ENCODE results near the gene TRIM27. TPM values are rescaled to one million over a fixed set of nuclear protein-coding genes. Genes with fewer than 3 reads are reported as not detected.

Gene TRIM27
- total and polyA plus RNA-seq, 4 donors, result 19.6 to 63.3 (median 32.5) TPM

- Histone ChIP-seq H3K36me3 (ENCODE audit: control insufficient read depth in 4 of 4, insufficient read depth in 3 of 4, low read depth in 1 of 4, low read length in 3 of 4) (peaks cover 20 to 71% (median 62%) of the 10 kb centered on the region in 4 donors), H3K4me3 (ENCODE audit: low read depth in 1 of 3, low read length in 3 of 3) (no peak overlapping the region), H3K27ac (ENCODE audit: low read depth in 1 of 2, low read length in 2 of 2) (no peak overlapping the region), H3K9ac (ENCODE audit: low read depth in 1 of 2, low read length in 2 of 2) (no peak overlapping the region), H3K9me3 (ENCODE audit: control insufficient read depth in 4 of 4, low read length in 3 of 4) (no peaks in the 10 kb centered on the region), H3K4me1 (ENCODE audit: control insufficient read depth in 4 of 4, insufficient read depth in 4 of 4, low read length in 3 of 4) (no peaks in the 10 kb centered on the region), H3K27me3 (ENCODE audit: control insufficient read depth in 4 of 4, insufficient read depth in 4 of 4, low read length in 3 of 4) (no peaks in the 10 kb centered on the region)
- DNase-seq (ENCODE audit: low spot score), result no peak
- 96% methylated on average over 5 of the region's 5 CpGs for WGBS
- TF ChIP-seq REST (IDR thresholded peaks at IDR 0.05) (no peak), ZBTB33 (IDR thresholded peaks at IDR 0.05) (no peak), CTCF (IDR thresholded peaks at IDR 0.05; ENCODE audit: low read depth, low read length, missing input control) (no peak), HNF4A (conservative IDR thresholded peaks at IDR 0.05) (no peak), RAD21 (IDR thresholded peaks at IDR 0.05) (no peak), EGR1 (IDR thresholded peaks at IDR 0.05; ENCODE audit: low read depth in 2 of 2) (no peak), SP1 (IDR thresholded peaks at IDR 0.05) (no peak), FOXA2 (IDR thresholded peaks at IDR 0.05) (no peak), TAF1 (conservative IDR thresholded peaks at IDR 0.05) (no peak), JUND (IDR thresholded peaks at IDR 0.05) (no peak)
- TF ChIP-seq, protein P1, sequence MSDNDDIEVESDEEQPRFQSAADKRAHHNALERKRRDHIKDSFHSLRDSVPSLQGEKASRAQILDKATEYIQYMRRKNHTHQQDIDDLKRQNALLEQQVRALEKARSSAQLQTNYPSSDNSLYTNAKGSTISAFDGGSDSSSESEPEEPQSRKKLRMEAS (IDR thresholded peaks at IDR 0.05), result no peak
Observed at GRCh38 chr6:28903686-28904085, 20.1 kb downstream of the TRIM27 start.

- H3K9ac ChIP-seq (ENCODE audit: low read depth in 1 of 2, low read length in 2 of 2), result no peak overlapping the region
- no peak overlapping the region for H3K4me3 ChIP-seq (ENCODE audit: low read depth in 1 of 3, low read length in 3 of 3)
- no peak overlapping the region for H3K27ac ChIP-seq (ENCODE audit: low read depth in 1 of 2, low read length in 2 of 2)
- H3K27me3 ChIP-seq (ENCODE audit: control insufficient read depth in 4 of 4, insufficient read depth in 4 of 4, low read length in 3 of 4), result no peaks in the 10 kb centered on the region
- peaks cover 0 to 2% (median 0%) of the 10 kb centered on the region in 4 donors for H3K4me1 ChIP-seq (ENCODE audit: control insufficient read depth in 4 of 4, insufficient read depth in 4 of 4, low read length in 3 of 4)
- H3K9me3 ChIP-seq (ENCODE audit: control insufficient read depth in 4 of 4, low read length in 3 of 4), result no peaks in the 10 kb centered on the region
- H3K36me3 ChIP-seq (ENCODE audit: control insufficient read depth in 4 of 4, insufficient read depth in 3 of 4, low read depth in 1 of 4, low read length in 3 of 4), result peaks cover 18 to 53% (median 44%) of the 10 kb centered on the region in 4 donors
- DNase-seq (ENCODE audit: low spot score), result no peak
- no peak for TF ChIP-seq ATF3 (IDR thresholded peaks at IDR 0.05)
- no peak for TF ChIP-seq NR2F2 (IDR thresholded peaks at IDR 0.05)
- TF ChIP-seq RXRA (IDR thresholded peaks at IDR 0.05), result no peak
- no peak for TF ChIP-seq YY1 (IDR thresholded peaks at IDR 0.05)
- TF ChIP-seq JUND (IDR thresholded peaks at IDR 0.05), result no peak
- TF ChIP-seq CTCF (IDR thresholded peaks at IDR 0.05; ENCODE audit: low read depth, low read length, missing input control), result no peak
- no peak for TF ChIP-seq RAD21 (IDR thresholded peaks at IDR 0.05)
- TF ChIP-seq HNF4G (IDR thresholded peaks at IDR 0.05), result no peak
- no peak for TF ChIP-seq EGR1 (IDR thresholded peaks at IDR 0.05; ENCODE audit: low read depth in 2 of 2)
- TF ChIP-seq FOXA2 (IDR thresholded peaks at IDR 0.05), result no peak
- TF ChIP-seq HNF4A (conservative IDR thresholded peaks at IDR 0.05), result no peak
- no peak for TF ChIP-seq FOXA1 (IDR thresholded peaks at IDR 0.05)
- TF ChIP-seq ZBTB33 (IDR thresholded peaks at IDR 0.05), result no peak
- TF ChIP-seq SP1 (IDR thresholded peaks at IDR 0.05), result no peak
- no peak for TF ChIP-seq TAF1 (conservative IDR thresholded peaks at IDR 0.05)
- no peak for TF ChIP-seq GABPA (IDR thresholded peaks at IDR 0.05 in 1 of 2, conservative IDR thresholded peaks at IDR 0.05 in 1 of 2)
- TF ChIP-seq, protein P1 (IDR thresholded peaks at IDR 0.05), result no peak
Observed at GRCh38 chr6:28901831-28902230, 22.0 kb downstream of the TRIM27 start.
